NCI-H146 treated with DMSO at 0.1 percent for 48 hours (cell line): ENCODE data around the gene SACS.

Source experiments
- DNase-seq: peaks from one replicate; lab custom pipeline; 2025; ENCODE audit not compliant: unreplicated experiment; lab: John Stamatoyannopoulos, UW

SACS gene

DNA sequence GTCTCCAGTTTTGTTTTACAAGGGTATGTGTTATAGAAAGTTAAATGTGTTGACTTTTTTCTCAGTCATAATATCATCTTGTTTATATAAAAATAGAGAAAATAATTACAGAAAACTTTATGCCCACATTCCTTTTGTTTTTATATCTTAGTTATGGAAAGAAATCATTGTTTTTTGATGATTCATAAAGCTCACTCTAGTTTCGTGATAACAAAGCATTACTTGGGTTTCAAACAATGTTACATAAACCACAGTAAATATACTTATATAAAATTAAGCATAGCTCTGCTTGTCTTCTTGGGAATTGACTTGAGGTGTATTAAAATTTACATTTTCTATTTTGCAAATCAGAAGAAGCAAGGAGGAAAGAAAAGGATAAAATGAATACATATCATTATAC, 140.9 kb downstream of the SACS start:
- no peak for DNase-seq

DNA sequence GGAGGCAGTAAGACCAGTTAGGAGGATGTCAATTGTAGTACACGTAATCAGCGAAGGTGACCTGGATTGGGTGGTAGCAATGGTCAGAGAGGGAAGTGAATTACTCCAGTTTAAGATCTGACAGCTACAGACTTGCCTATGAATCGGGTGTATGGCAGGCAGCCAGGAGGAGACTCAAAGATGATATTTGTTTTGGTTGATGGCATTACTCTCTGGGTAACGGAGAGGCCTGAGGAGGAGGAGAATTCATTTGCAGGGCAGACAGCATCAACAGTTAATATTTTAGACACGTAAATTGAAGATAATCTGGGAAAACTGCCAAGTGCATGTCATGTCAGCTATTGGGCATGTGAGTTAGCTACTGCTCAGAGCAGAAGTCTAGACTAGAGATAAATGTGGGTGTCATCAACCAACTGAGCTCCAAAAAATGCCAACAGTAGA, 143.6 kb downstream of the SACS start:
- DNase-seq = no peak

DNA sequence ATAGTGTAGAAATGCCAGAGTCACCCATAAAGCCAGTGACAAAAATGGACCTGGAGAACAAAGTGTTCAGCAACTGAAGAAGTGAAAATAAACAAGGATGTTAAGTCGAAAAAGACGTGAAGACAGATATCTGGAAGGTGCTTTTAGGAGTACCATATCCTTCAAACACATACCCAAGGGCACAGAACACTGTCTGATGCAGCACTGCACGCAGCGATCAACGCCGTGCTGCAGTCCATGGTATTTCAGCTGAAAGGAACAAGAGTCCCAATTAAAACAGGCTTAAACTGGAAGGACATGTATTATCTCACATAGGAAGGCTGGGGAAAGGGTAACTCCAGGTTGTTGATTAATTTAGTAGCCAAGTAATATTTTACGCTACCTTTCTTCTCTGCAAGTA, 144.5 kb downstream of the SACS start:
- DNase-seq = no peak

DNA sequence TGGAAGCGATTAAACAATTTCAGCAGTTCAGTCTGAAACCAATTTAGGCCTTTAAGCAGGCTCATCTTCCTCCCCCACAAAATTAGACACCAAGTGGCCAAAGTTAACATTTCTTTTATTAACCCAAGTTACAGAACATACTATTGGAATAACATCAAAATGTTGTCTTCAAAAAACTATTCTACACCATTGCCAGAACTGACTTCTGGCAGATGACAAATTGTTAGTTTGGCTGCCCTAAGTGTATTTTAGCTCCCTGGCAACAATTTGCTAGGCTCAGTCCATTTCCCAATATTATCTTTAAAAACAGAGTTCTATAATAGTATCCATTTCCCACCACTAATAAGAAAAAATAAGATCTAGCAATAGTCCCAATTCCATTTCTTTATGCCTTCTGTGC, 144.9 kb downstream of the SACS start:
- no peak for DNase-seq

DNA sequence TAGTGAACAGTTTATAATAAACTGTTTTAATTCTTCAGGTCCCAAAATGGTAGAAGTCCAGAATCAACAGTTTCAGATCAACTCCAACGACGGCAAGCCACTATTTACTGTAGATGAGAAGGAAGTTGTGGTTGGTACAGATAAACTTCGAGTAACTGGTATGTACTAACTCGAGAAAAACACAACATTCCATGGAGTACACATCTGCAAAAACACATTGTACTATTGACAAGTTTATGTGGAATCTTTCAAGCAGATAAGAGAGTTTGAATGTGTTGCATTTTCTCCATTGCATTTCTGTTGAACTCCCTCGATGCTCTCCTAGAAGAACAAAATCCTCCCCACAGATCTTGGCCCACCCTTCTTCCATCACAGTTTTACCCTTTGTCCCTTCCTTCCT, 154.2 kb downstream of the SACS start:
- no peak for DNase-seq
